Measurements from ENCODE around the gene ACRV1. TPM values are rescaled to one million over a fixed set of nuclear protein-coding genes. Genes with fewer than 3 reads are reported as not detected.

ACRV1 gene
- polyA plus RNA-seq, 2 of the 4 experiments (the other 2 are of a cell fraction): 0.13 to 0.19 TPM

DNA sequence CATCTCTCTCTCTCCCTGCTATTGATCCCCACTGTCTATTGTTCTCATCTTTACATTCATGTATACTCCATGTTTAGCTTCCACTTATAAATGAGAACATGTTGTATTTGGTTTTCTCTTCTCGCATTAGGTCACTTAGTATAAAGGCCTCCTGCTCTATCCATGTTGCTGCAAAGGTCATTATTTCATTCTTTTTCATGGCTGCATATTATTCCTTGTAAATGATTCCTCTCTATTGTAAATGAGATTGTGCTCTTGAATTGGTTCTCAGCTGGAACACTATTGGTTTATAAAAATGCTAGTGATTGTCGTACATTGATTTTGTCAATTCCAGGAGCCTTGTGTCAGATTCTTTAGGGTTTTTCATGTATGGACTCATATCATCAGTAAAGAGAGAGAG is 13.5 kb downstream of the ACRV1 start:
- ATAC-seq: no peak
- TF ChIP-seq KDM5A (IDR thresholded peaks at IDR 0.05) (no peak), HOXB13 (CRISPR knock-in tag; IDR thresholded peaks at IDR 0.05; ENCODE audit: low read depth) (no peak), EHMT2 (IDR thresholded peaks at IDR 0.05; ENCODE audit: low read depth) (no peak), HOXA7 (CRISPR knock-in tag; IDR thresholded peaks at IDR 0.05) (no peak), BHLHE40 (IDR thresholded peaks at IDR 0.05; ENCODE audit: low read depth, low read length) (no peak), HOXB5 (CRISPR knock-in tag; IDR thresholded peaks at IDR 0.05) (no peak), ZSCAN20 (CRISPR knock-in tag; IDR thresholded peaks at IDR 0.05) (no peak), CHD4 (IDR thresholded peaks at IDR 0.05; ENCODE audit: borderline replicate concordance) (no peak), JUNB (IDR thresholded peaks at IDR 0.05) (no peak), RNF2 (IDR thresholded peaks at IDR 0.05; ENCODE audit: borderline replicate concordance, low read depth) (no peak), POLR2A (IDR thresholded peaks at IDR 0.05; ENCODE audit: low read length) (no peak), CEBPB (IDR thresholded peaks at IDR 0.05) (no peak)
- TF ChIP-seq, protein P1, sequence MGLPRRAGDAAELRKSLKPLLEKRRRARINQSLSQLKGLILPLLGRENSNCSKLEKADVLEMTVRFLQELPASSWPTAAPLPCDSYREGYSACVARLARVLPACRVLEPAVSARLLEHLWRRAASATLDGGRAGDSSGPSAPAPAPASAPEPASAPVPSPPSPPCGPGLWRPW (IDR thresholded peaks at IDR 0.05): no peak
- ChIA-PET POLR2A (no interaction called here), CTCF (no interaction called here)
- H3K4me3 ChIP-seq: no peak overlapping the region
- no peaks in the 10 kb centered on the region for H3K4me1 ChIP-seq
- no peak overlapping the region for H3K27ac ChIP-seq
- peaks cover 6% of the 10 kb centered on the region; the same call in 1 of the 3 replicates for H3K9me3 ChIP-seq
- no peak for FAIRE-seq
- WGBS (ENCODE audit: missing lambda C conversion rate): 91% methylated on average over 2 of the region's 2 CpGs
- DNase-seq (ENCODE audit: low read depth in 1 of 2, low spot score in 1 of 2): no peak
- H3K4me2 ChIP-seq: no peak overlapping the region

DNA sequence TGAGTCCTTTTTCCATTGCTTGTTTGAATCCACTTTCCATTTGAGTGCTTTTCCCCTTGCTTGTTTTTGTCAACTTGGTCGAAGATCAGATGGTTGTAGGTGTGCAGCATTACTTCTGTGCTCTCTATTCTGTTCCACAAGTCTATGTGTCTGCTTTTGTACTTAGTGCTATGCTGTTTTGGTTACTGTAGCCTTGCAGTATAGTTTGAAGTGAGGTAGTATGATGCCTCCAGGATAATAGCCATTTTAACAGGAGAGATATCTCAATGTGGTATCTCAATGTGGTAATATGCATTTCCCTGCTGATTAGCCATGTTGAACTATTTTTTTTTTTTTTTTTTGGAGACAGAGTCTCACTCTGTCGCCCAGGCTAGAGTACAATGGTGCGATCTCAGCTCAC is 16.7 kb downstream of the ACRV1 start:
- H3K27ac ChIP-seq: no peak overlapping the region
- H3K9me3 ChIP-seq: peaks cover 6% of the 10 kb centered on the region; the same call in 1 of the 3 replicates
- CTCF ChIA-PET: no interaction called here
- WGBS (ENCODE audit: missing lambda C conversion rate): 82% methylated on average over 3 of the region's 3 CpGs
- ATAC-seq (no peak), DNase-seq (ENCODE audit: low read depth in 1 of 2, low spot score in 1 of 2) (no peak), FAIRE-seq (no peak)
- H3K4me3 ChIP-seq: no peak overlapping the region
- H3K4me2 ChIP-seq: no peak overlapping the region
- no peak for TF ChIP-seq RNF2 (IDR thresholded peaks at IDR 0.05; ENCODE audit: borderline replicate concordance, low read depth)
- TF ChIP-seq HDAC2 (IDR thresholded peaks at IDR 0.05): no peak
- TF ChIP-seq CHD2 (IDR thresholded peaks at IDR 0.05; ENCODE audit: low read length, partially characterized antibody): no peak
- H3K4me1 ChIP-seq: no peaks in the 10 kb centered on the region
- POLR2A ChIA-PET: no interaction called here

DNA sequence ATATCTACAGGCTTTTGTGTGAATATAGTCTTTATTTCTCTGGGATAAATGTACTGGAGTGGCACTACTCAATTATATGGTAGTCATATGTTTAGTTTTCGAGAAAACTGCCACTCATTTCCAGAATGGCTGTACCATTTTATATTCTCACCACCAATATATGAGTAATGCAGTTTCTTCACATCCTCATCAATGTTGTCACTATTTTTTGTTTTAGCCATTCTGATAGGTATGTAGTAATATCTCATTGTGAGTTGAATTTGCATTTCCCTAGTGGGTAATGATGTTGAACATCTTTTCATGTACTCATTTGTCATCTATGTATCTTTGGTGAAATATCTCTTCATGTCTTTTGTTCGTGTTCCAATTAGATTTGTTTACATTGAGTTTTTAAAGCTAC is 18.0 kb downstream of the ACRV1 start:
- ATAC-seq (no peak), DNase-seq (ENCODE audit: low read depth in 1 of 2, low spot score in 1 of 2) (no peak), FAIRE-seq (no peak)
- Histone ChIP-seq H3K4me3 (no peak overlapping the region), H3K4me1 (no peaks in the 10 kb centered on the region), H3K4me2 (no peak overlapping the region), H3K27ac (no peak overlapping the region), H3K9me3 (peaks cover 6% of the 10 kb centered on the region; the same call in 1 of the 3 replicates)
- WGBS (ENCODE audit: missing lambda C conversion rate): 97% methylated on average over 2 of the region's 2 CpGs
- TF ChIP-seq CBX2 (IDR thresholded peaks at IDR 0.05; ENCODE audit: borderline replicate concordance, low read depth) (no peak), SREBF2 (IDR thresholded peaks at IDR 0.05) (no peak), HEYL (CRISPR knock-in tag; IDR thresholded peaks at IDR 0.05) (no peak), KDM5A (IDR thresholded peaks at IDR 0.05) (no peak), CHD4 (IDR thresholded peaks at IDR 0.05; ENCODE audit: borderline replicate concordance) (no peak), HOXB13 (CRISPR knock-in tag; IDR thresholded peaks at IDR 0.05; ENCODE audit: low read depth) (no peak), JUN (IDR thresholded peaks at IDR 0.05) (no peak), TFCP2L1 (CRISPR knock-in tag; IDR thresholded peaks at IDR 0.05) (no peak), CHD2 (IDR thresholded peaks at IDR 0.05; ENCODE audit: low read length, partially characterized antibody) (no peak), EP300 (IDR thresholded peaks at IDR 0.05) (no peak), CBX8 (IDR thresholded peaks at IDR 0.05) (no peak), MAZ (IDR thresholded peaks at IDR 0.05; ENCODE audit: borderline replicate concordance, low read depth, low read length) (no peak)
- TF ChIP-seq, protein P2, sequence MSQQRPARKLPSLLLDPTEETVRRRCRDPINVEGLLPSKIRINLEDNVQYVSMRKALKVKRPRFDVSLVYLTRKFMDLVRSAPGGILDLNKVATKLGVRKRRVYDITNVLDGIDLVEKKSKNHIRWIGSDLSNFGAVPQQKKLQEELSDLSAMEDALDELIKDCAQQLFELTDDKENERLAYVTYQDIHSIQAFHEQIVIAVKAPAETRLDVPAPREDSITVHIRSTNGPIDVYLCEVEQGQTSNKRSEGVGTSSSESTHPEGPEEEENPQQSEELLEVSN (IDR thresholded peaks at IDR 0.05; ENCODE audit: borderline replicate concordance, low read depth): no peak
- TF ChIP-seq, protein P3, sequence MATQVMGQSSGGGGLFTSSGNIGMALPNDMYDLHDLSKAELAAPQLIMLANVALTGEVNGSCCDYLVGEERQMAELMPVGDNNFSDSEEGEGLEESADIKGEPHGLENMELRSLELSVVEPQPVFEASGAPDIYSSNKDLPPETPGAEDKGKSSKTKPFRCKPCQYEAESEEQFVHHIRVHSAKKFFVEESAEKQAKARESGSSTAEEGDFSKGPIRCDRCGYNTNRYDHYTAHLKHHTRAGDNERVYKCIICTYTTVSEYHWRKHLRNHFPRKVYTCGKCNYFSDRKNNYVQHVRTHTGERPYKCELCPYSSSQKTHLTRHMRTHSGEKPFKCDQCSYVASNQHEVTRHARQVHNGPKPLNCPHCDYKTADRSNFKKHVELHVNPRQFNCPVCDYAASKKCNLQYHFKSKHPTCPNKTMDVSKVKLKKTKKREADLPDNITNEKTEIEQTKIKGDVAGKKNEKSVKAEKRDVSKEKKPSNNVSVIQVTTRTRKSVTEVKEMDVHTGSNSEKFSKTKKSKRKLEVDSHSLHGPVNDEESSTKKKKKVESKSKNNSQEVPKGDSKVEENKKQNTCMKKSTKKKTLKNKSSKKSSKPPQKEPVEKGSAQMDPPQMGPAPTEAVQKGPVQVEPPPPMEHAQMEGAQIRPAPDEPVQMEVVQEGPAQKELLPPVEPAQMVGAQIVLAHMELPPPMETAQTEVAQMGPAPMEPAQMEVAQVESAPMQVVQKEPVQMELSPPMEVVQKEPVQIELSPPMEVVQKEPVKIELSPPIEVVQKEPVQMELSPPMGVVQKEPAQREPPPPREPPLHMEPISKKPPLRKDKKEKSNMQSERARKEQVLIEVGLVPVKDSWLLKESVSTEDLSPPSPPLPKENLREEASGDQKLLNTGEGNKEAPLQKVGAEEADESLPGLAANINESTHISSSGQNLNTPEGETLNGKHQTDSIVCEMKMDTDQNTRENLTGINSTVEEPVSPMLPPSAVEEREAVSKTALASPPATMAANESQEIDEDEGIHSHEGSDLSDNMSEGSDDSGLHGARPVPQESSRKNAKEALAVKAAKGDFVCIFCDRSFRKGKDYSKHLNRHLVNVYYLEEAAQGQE (IDR thresholded peaks at IDR 0.05): no peak
- TF ChIP-seq, protein P1 (IDR thresholded peaks at IDR 0.05): no peak
- ChIA-PET CTCF (no interaction called here), POLR2A (no interaction called here)

Measured in A549 (cell line).